Endothelial cell of umbilical vein (primary cell): ENCODE data around the gene TESMIN. TPM values are rescaled to one million over a fixed set of nuclear protein-coding genes. Genes with fewer than 3 reads are reported as not detected.

Experiments
- BruUV-seq: library from RNA; stranded (reverse); fragments of 400-500 nt; replicated peaks from 2 replicates; lab custom pipeline; 2021; lab: Mats Ljungman, UMichigan
- CTCF ChIA-PET: fragments of 300-600, 350-600 bp; sonication (Branson Sonifier 250); formaldehyde crosslinking; loops from one replicate; lab custom pipeline; 2021; ENCODE audit warnings: antibody characterized with exemption, inconsistent platforms; lab: Charles Lee
- POLR2A ChIA-PET: fragments of 300-600, 350-600 bp; sonication (Branson Sonifier 250); formaldehyde crosslinking; loops from one replicate; lab custom pipeline; 2021; ENCODE audit warnings: antibody characterized with exemption, inconsistent platforms; lab: Charles Lee
- DNase-seq: peaks from one replicate; pipeline ENCODE4 v3.0.0-alpha.2; 2011; ENCODE audit warnings: low read depth, low spot score
- FAIRE-seq: peaks from 2 replicates; lab custom pipeline; 2011; peaks lifted over from hg19 to GRCh38; lab: Jason Lieb, UNC
- H2AFZ ChIP-seq: 2 replicates; pipeline ENCODE4 v1.6.0; 2012; ENCODE audit warnings: low read depth, low read length, control low read depth, inconsistent platforms
- H3K27ac ChIP-seq: 2 replicates; pipeline ENCODE4 v1.5.1; 2011; ENCODE audit warnings: low read depth, mild to moderate bottlenecking, control low read depth, low read length, moderate library complexity; ENCODE audit not compliant: insufficient read depth
- H3K27me3 ChIP-seq, 2 experiments: 2 replicates each; pipeline versions ENCODE4 v1.6.0 to v1.6.1; 2011; ENCODE audit warnings: low read length in 2 of 2, mixed read lengths in 1 of 2; ENCODE audit not compliant: control insufficient read depth in 2 of 2, insufficient read depth in 2 of 2
- H3K36me3 ChIP-seq, 2 experiments: 2 replicates in 1 of 2; 3 replicates in 1 of 2; pipeline ENCODE4 v1.5.1; 2011; ENCODE audit warnings: low read length in 2 of 2, mild to moderate bottlenecking in 1 of 2, moderate library complexity in 1 of 2; ENCODE audit not compliant: control insufficient read depth in 2 of 2, insufficient read depth in 2 of 2; ENCODE audit errors: extremely low read depth in 1 of 2
- H3K4me1 ChIP-seq: 3 replicates; pipeline ENCODE4 v1.5.1; 2011; ENCODE audit warnings: mild to moderate bottlenecking, low read length; ENCODE audit not compliant: control insufficient read depth, insufficient read depth; ENCODE audit errors: extremely low read depth
- H3K4me2 ChIP-seq: 2 replicates; pipeline ENCODE4 v1.6.1; 2011; ENCODE audit warnings: low read length, control low read depth, mixed read lengths; ENCODE audit not compliant: insufficient read depth
- H3K4me3 ChIP-seq, 3 experiments: fragments of 200-600 bp in 1 of 3; sonication (generic), shearing (Covaris generic) in 1 of 3; replicated peaks in 1 of 3; 2 replicates each; pipeline ENCODE4 v1.5.1; 2011 to 2016; ENCODE audit warnings: control low read depth in 3 of 3, low read length in 3 of 3, mild to moderate bottlenecking in 2 of 3, inconsistent platforms in 1 of 3, low read depth in 1 of 3, moderate library complexity in 1 of 3; ENCODE audit not compliant: insufficient read depth in 1 of 3
- H3K79me2 ChIP-seq: 2 replicates; pipeline ENCODE4 v1.6.0; 2012; ENCODE audit warnings: low read length, inconsistent platforms; ENCODE audit not compliant: control insufficient read depth, insufficient read depth
- H3K9ac ChIP-seq: replicated peaks from 2 replicates; pipeline ENCODE3; 2011; ENCODE audit warnings: low read length, control low read depth; ENCODE audit not compliant: insufficient read depth; ENCODE audit errors: extremely low read depth
- H3K9me1 ChIP-seq: replicated peaks from 3 replicates; pipeline ENCODE4 v1.6.0; 2011; ENCODE audit warnings: mild to moderate bottlenecking, low read length; ENCODE audit not compliant: control insufficient read depth, insufficient read depth; ENCODE audit errors: extremely low read depth
- H3K9me3 ChIP-seq: replicated peaks from 2 replicates; pipeline ENCODE4 v1.5.1; 2012; ENCODE audit warnings: low read length, inconsistent platforms; ENCODE audit not compliant: control insufficient read depth, insufficient read depth
- H4K20me1 ChIP-seq: replicated peaks from 2 replicates; pipeline ENCODE3; 2011; ENCODE audit warnings: mild to moderate bottlenecking, low read length; ENCODE audit not compliant: control insufficient read depth, insufficient read depth; ENCODE audit errors: extremely low read depth
- EZH2 ChIP-seq: IDR thresholded peaks from 2 replicates; pipeline ENCODE4 v1.6.1; 2012; ENCODE audit warnings: borderline replicate concordance, low read depth, mild to moderate bottlenecking, moderate library complexity, low read length, inconsistent platforms; ENCODE audit not compliant: severe bottlenecking
- FOS ChIP-seq: IDR thresholded peaks from 2 replicates; pipeline ENCODE4 v1.6.1; 2011; ENCODE audit warnings: mild to moderate bottlenecking, low read length, moderate library complexity, borderline replicate concordance; ENCODE audit not compliant: insufficient read depth
- GATA2 ChIP-seq: IDR thresholded peaks from 2 replicates; pipeline ENCODE4 v1.7.0; 2011; ENCODE audit warnings: low read depth, mild to moderate bottlenecking, moderate library complexity, mixed read lengths, low read length; ENCODE audit not compliant: insufficient read length, insufficient read depth
- JUN ChIP-seq: IDR thresholded peaks from 2 replicates; pipeline ENCODE4 v1.6.1; 2011; ENCODE audit warnings: borderline replicate concordance, low read depth; ENCODE audit not compliant: insufficient read length, insufficient read depth
- MYC ChIP-seq: IDR thresholded peaks from one replicate; pipeline ENCODE4 v1.6.1; 2011; ENCODE audit warnings: mild to moderate bottlenecking, low read depth, low read length
- POLR2A ChIP-seq: IDR thresholded peaks from 2 replicates; pipeline ENCODE4 v1.6.1; 2012; ENCODE audit warnings: low read depth, mild to moderate bottlenecking, control low read depth, low read length
- POLR2AphosphoS5 ChIP-seq: IDR thresholded peaks from 2 replicates; pipeline ENCODE4 v1.6.1; 2012; ENCODE audit warnings: low read depth, mild to moderate bottlenecking, control low read depth, low read length, moderate library complexity; ENCODE audit not compliant: insufficient read depth
- dilution Hi-C: fragments of 300-500 bp; cut with MboI; formaldehyde crosslinking; loops from one replicate; pipeline ENCODE4 v1.15.0; 2019; ENCODE audit warnings: low sequenced_read_pairs; ENCODE audit not compliant: extremely low pct_ligation_motif_present
- intact Hi-C: fragments of 100-400 bp; cut with micrococcal nuclease; formaldehyde crosslinking; loops from one replicate; pipeline ENCODE4 v1.10.0; 2022
- polyA plus RNA-seq, 4 experiments: library from polyadenylated mRNA; depleted of rRNA in 3 of 4; stranded (reverse) in 3 of 4; unstranded in 1 of 4; fragments of >200 nt; gene quantifications; 2 replicates each; pipeline versions ENCODE4 v1.2.1 to v1.2.3, GENCODE V29; 2011 to 2012; ENCODE audit warnings: missing spikeins in 1 of 4
- total RNA-seq: library from RNA; stranded (reverse); gene quantifications from 2 replicates; pipeline ENCODE4 v1.2.3, GENCODE V29; 2021
- TF ChIP-seq, protein P1 (sequence below), 2 donors: IDR thresholded peaks; 1 replicate in 1 of 2; 2 replicates in 1 of 2; pipeline ENCODE4 v1.5.1; 2011; ENCODE audit warnings: low read length in 2 of 2, mild to moderate bottlenecking in 2 of 2, moderate library complexity in 2 of 2, control low read depth in 1 of 2, inconsistent platforms in 1 of 2, low read depth in 1 of 2; ENCODE audit not compliant: insufficient read depth in 1 of 2; ENCODE audit errors: extremely low read depth in 1 of 2
- TF ChIP-seq, protein P2 (sequence below): IDR thresholded peaks from 2 replicates; pipeline ENCODE4 v1.6.1; 2011; ENCODE audit not compliant: insufficient read depth, insufficient read length

Gene TESMIN
- total and polyA plus RNA-seq, 2 donors (not counting 3 experiments of a cell fraction or from before 2014, with no cell fraction given) = 1.7 to 6.1 TPM

DNA sequence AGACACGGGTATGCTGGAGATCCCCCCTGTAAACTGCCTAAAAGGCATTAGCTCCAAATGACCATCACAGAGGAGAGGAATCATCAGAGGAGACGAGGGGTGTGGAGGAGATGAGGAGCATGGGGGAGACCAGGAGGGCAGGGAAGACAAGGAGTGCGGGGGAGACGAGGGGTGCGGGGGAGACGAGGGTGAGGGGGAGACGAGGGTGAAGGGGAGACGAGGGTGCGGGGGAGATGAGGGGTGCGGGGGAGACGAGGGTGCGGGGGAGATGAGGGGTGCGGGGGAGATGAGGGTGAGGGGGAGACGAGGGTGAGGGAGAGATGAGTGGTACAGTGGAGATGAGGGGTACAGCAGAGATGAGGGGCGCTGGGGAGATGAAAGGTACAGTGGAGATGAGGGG, 84.5 kb downstream of the TESMIN start:
- TF ChIP-seq MYC (no peak), EZH2 (no peak), GATA2 (no peak), POLR2AphosphoS5 (no peak), POLR2A (no peak), FOS (no peak), JUN (no peak)
- TF ChIP-seq, protein P1, sequence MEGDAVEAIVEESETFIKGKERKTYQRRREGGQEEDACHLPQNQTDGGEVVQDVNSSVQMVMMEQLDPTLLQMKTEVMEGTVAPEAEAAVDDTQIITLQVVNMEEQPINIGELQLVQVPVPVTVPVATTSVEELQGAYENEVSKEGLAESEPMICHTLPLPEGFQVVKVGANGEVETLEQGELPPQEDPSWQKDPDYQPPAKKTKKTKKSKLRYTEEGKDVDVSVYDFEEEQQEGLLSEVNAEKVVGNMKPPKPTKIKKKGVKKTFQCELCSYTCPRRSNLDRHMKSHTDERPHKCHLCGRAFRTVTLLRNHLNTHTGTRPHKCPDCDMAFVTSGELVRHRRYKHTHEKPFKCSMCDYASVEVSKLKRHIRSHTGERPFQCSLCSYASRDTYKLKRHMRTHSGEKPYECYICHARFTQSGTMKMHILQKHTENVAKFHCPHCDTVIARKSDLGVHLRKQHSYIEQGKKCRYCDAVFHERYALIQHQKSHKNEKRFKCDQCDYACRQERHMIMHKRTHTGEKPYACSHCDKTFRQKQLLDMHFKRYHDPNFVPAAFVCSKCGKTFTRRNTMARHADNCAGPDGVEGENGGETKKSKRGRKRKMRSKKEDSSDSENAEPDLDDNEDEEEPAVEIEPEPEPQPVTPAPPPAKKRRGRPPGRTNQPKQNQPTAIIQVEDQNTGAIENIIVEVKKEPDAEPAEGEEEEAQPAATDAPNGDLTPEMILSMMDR (IDR thresholded peaks at IDR 0.05; ENCODE audit: extremely low read depth in 1 of 2, insufficient read depth in 1 of 2, low read depth in 1 of 2, low read length in 2 of 2) = no peak
- TF ChIP-seq, protein P2, sequence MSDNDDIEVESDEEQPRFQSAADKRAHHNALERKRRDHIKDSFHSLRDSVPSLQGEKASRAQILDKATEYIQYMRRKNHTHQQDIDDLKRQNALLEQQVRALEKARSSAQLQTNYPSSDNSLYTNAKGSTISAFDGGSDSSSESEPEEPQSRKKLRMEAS = no peak
- intact Hi-C loops (no loop called here), dilution Hi-C loops (no loop called here)
- Histone ChIP-seq H2AFZ (no peak overlapping the region), H3K4me3 (no peak overlapping the region), H3K27ac (no peak overlapping the region), H3K79me2 (no peaks in the 10 kb centered on the region), H3K36me3 (no peaks in the 10 kb centered on the region), H3K9ac (no peak overlapping the region), H3K9me3 (no peaks in the 10 kb centered on the region), H3K4me1 (no peaks in the 10 kb centered on the region), H3K4me2 (no peak overlapping the region), H4K20me1 (no peaks in the 10 kb centered on the region), H3K27me3 (no peaks in the 10 kb centered on the region), H3K9me1 (no peaks in the 10 kb centered on the region)
- no TSS peak for BruUV-seq
- ChIA-PET CTCF (no interaction called here), POLR2A (no interaction called here)
- FAIRE-seq (no peak), DNase-seq (no peak)
